Measurements from ENCODE around the gene KHK. TPM values are rescaled to one million over a fixed set of nuclear protein-coding genes. Genes with fewer than 3 reads are reported as not detected.
A peak's percentile ranks its signal among the peaks of the same experiment; 100 is the strongest.

Gene KHK
- total RNA-seq: 1 to 10 TPM; 6.7 to 9.5 TPM

GRCh38 chr2:27086724-27087593, at the start of gene KHK:
Gene KHK (plus strand): TSS chr2:27086772. CDS start chr2:27087260, 488 bp downstream.
- POLR2A ChIA-PET: interaction anchor here (0.6 to 2.2 kb wide), 4 partner anchors 10 to 133 kb away, joined by 3 to 10 read pairs (median 4); partner anchors contain the start of gene OST4
- CTCF ChIA-PET: interaction anchor here (0.7 to 4.1 kb wide), 12 partner anchors 8 to 241 kb away, joined by 3 to 20 read pairs (median 4); partner anchors contain the start of gene AGBL5
- peak; percentile 51 for TF ChIP-seq CTCF (IDR thresholded peaks at IDR 0.05)
- Mint-ChIP-seq H3K4me1 (ENCODE audit: low read depth) (peaks cover 14% of the 10 kb centered on the region), H3K9me3 (no peaks in the 10 kb centered on the region), H3K27me3 (no peaks in the 10 kb centered on the region), H3K36me3 (ENCODE audit: low read depth) (no peaks in the 10 kb centered on the region), H3K27ac (peak within 1 kb of the TSS; percentile 84), H3K4me3 (peak within 1 kb of the TSS; percentile 82)
- peak; percentile 2 for ATAC-seq
- DNase-seq: no peak
- intact Hi-C loops (cut with micrococcal nuclease): loop anchor here (5.0 kb wide), 1 partner anchor 125 kb away; no protein-coding TSS in a partner anchor

- ChIA-PET POLR2A (no interaction called here), CTCF (interaction anchor here (1.1 to 1.5 kb wide), 3 partner anchors 12 to 79 kb away, joined by 3 to 7 read pairs (median 5); partner anchors contain the start of gene OST4)
- peaks cover 15% of the 10 kb centered on the region for H3K4me1 Mint-ChIP-seq (ENCODE audit: low read depth)
- no peak overlapping the region for H3K4me3 Mint-ChIP-seq
- no peaks in the 10 kb centered on the region for H3K9me3 Mint-ChIP-seq
- peaks cover 47% of the 10 kb centered on the region for H3K36me3 Mint-ChIP-seq (ENCODE audit: low read depth)
- no peak for TF ChIP-seq CTCF (IDR thresholded peaks at IDR 0.05)
- H3K27ac Mint-ChIP-seq: no peak overlapping the region
- intact Hi-C loops (cut with micrococcal nuclease): no loop called here
- no peaks in the 10 kb centered on the region for H3K27me3 Mint-ChIP-seq
- no peak for DNase-seq
- ATAC-seq: no peak
These were observed 48.6 kb upstream of the KHK start for GRCh38 chr2:27038012-27038411.

- Mint-ChIP-seq H3K4me3 (no peak overlapping the region), H3K27me3 (no peaks in the 10 kb centered on the region), H3K36me3 (ENCODE audit: low read depth) (peaks cover 42% of the 10 kb centered on the region), H3K4me1 (ENCODE audit: low read depth) (peaks cover 10% of the 10 kb centered on the region), H3K27ac (no peak overlapping the region), H3K9me3 (no peaks in the 10 kb centered on the region)
- DNase-seq: no peak
- ChIA-PET POLR2A (interaction anchor here (1.2 to 3.4 kb wide), 3 partner anchors 12 to 21 kb away, joined by 3 to 26 read pairs (median 4); partner anchors contain the start of gene AGBL5), CTCF (interaction anchor here (1.5 to 1.9 kb wide), 2 partner anchors 11 to 22 kb away, joined by 5 to 7 read pairs; no protein-coding TSS in a partner anchor)
- ATAC-seq: no peak
- TF ChIP-seq CTCF (IDR thresholded peaks at IDR 0.05): no peak
- intact Hi-C loops (cut with micrococcal nuclease): no loop called here
These were observed 47.8 kb upstream of the KHK start for GRCh38 chr2:27038631-27039339.

DNA sequence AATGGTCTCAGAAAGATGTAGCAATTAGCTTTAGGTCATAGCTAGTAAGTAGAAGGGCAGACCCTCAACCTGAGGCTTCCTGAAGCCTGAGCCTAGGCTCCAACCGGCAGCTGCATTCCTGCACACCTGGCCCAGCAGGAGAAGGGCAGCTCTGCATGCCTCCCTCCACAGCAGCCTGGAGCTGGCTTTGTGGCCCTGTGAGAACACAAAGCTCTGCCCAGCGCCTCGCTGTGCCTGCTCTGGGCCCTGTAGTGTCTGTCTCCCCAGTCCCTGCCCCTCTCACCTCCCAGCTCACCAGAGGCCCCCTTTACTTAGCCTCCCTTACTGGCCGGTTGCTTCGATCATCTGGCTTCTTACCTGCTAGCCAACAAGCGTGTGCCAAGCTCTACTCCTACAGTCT, 47.1 kb upstream of the KHK start:
- intact Hi-C loops (cut with micrococcal nuclease): no loop called here
- CTCF ChIA-PET: interaction anchor here (0.6 to 1.9 kb wide), 3 partner anchors 10 to 264 kb away, joined by 3 to 5 read pairs (median 3); no protein-coding TSS in a partner anchor
- H3K4me3 Mint-ChIP-seq: no peak overlapping the region
- H3K27me3 Mint-ChIP-seq: no peaks in the 10 kb centered on the region
- ATAC-seq (no peak), DNase-seq (no peak)
- no peak for TF ChIP-seq CTCF (IDR thresholded peaks at IDR 0.05)
- peaks cover 37% of the 10 kb centered on the region for H3K36me3 Mint-ChIP-seq (ENCODE audit: low read depth)
- POLR2A ChIA-PET: interaction anchor here (1.2 to 3.4 kb wide), 4 partner anchors 11 to 80 kb away, joined by 3 to 26 read pairs (median 4); partner anchors contain the start of gene AGBL5
- H3K4me1 Mint-ChIP-seq (ENCODE audit: low read depth): peaks cover 5% of the 10 kb centered on the region
- H3K27ac Mint-ChIP-seq: no peak overlapping the region
- H3K9me3 Mint-ChIP-seq: no peaks in the 10 kb centered on the region

All from activated CD8-positive, alpha-beta T cell treated with anti-CD3 and anti-CD28 coated beads for 36 hours (primary cell).